Uterus (tissue), 4 donors: Measurements from ENCODE around the gene MUC12. TPM values are rescaled to one million over a fixed set of nuclear protein-coding genes. Genes with fewer than 3 reads are reported as not detected.

Experiments used
- DNase-seq, 2 donors: peaks; one replicate each; pipeline ENCODE4 v3.0.0-alpha.2; 2019 to 2020
- H3K27ac ChIP-seq, 2 donors: fragments of 200-600 bp; sonication (generic); 1 replicate in 1 of 2; 2 replicates in 1 of 2; pipeline ENCODE4 v1.5.1; 2016 to 2018
- H3K27me3 ChIP-seq, 2 donors: fragments of 200-600 bp; sonication (generic); one replicate each; pipeline ENCODE4 v1.5.1; 2018 to 2019; ENCODE audit warnings: control low read depth in 1 of 2
- H3K36me3 ChIP-seq, 2 donors: fragments of 200-600 bp; sonication (generic); one replicate each; pipeline ENCODE4 v1.5.1; 2019; ENCODE audit warnings: control low read depth in 1 of 2
- H3K4me1 ChIP-seq, 2 donors: fragments of 200-600 bp; sonication (generic); one replicate each; pipeline ENCODE4 v1.5.1; 2018 to 2019; ENCODE audit warnings: control low read depth in 1 of 2
- H3K4me3 ChIP-seq, 2 donors: fragments of 200-600 bp; sonication (generic); 1 replicate in 1 of 2; 2 replicates in 1 of 2; pipeline ENCODE4 v1.5.1; 2018 to 2019; ENCODE audit warnings: mild to moderate bottlenecking in 1 of 2
- H3K9me3 ChIP-seq, 2 donors: fragments of 200-600 bp; sonication (generic); one replicate each; pipeline ENCODE4 v1.5.1; 2019; ENCODE audit warnings: control low read depth in 1 of 2
- CTCF ChIP-seq, 4 experiments: fragments of 200-600 bp in 2 of 4; fragments of 450-650 bp in 2 of 4; sonication (generic) in 2 of 4; IDR thresholded peaks; one replicate each; pipeline ENCODE4 v1.5.1; 2016 to 2019; ENCODE audit warnings: antibody characterized with exemption in 4 of 4, mild to moderate bottlenecking in 2 of 4, moderate library complexity in 1 of 4
- POLR2A ChIP-seq, 2 donors: fragments of 450-650 bp; IDR thresholded peaks; one replicate each; pipeline ENCODE4 v1.6.1; 2016; ENCODE audit warnings: antibody characterized with exemption in 2 of 2, mild to moderate bottlenecking in 1 of 2, moderate library complexity in 1 of 2
- intact Hi-C: fragments of 100-400 bp; cut with DNase I; formaldehyde crosslinking; loops from one replicate; pipeline ENCODE4 v1.15.1; 2023; ENCODE audit warnings: low total_unique reads
- total RNA-seq, 4 donors: library from RNA; depleted of rRNA in 3 of 4; stranded (reverse); fragments of >200 nt in 3 of 4; gene quantifications; one replicate each; pipeline versions ENCODE4 v1.1.0 to v1.2.4, GENCODE V29; 2014 to 2023
- donor health status: DM: yes; HTN: yes; CAD: no.

MUC12 gene
- total RNA-seq, 4 donors from 2014 or later, result 0.03 to 14.9 (median 0.29) TPM; not detected in 1

- H3K9me3 ChIP-seq, result no peaks in the 10 kb centered on the region
- intact Hi-C loops, result no loop called here
- no peaks in the 10 kb centered on the region for H3K4me1 ChIP-seq
- no peaks in the 10 kb centered on the region for H3K27me3 ChIP-seq
- DNase-seq, result no peak
- no peaks in the 10 kb centered on the region for H3K36me3 ChIP-seq
- no peak overlapping the region for H3K4me3 ChIP-seq
- no peak overlapping the region for H3K27ac ChIP-seq
- TF ChIP-seq POLR2A (IDR thresholded peaks at IDR 0.05), result no peak
- TF ChIP-seq CTCF (IDR thresholded peaks at IDR 0.05), result no peak
Observed at GRCh38 chr7:100946111-100946510, 23.3 kb upstream of the MUC12 start.

GRCh38 chr7:100946766-100947365 is 22.5 kb upstream of the MUC12 start:
- intact Hi-C loops, result no loop called here
- H3K27me3 ChIP-seq, result no peaks in the 10 kb centered on the region
- H3K4me3 ChIP-seq, result no peak overlapping the region

GRCh38 chr7:100947792-100948191 is 21.6 kb upstream of the MUC12 start:
- Histone ChIP-seq H3K4me1 (no peaks in the 10 kb centered on the region), H3K36me3 (no peaks in the 10 kb centered on the region), H3K27ac (no peak overlapping the region), H3K27me3 (no peaks in the 10 kb centered on the region), H3K9me3 (no peaks in the 10 kb centered on the region), H3K4me3 (no peak overlapping the region)
- TF ChIP-seq CTCF (IDR thresholded peaks at IDR 0.05), result no peak
- no peak for TF ChIP-seq POLR2A (IDR thresholded peaks at IDR 0.05)
- intact Hi-C loops, result no loop called here
- no peak for DNase-seq

More at GRCh38 chr7:100946766-100947365, 22.5 kb upstream of the MUC12 start:
- TF ChIP-seq POLR2A (IDR thresholded peaks at IDR 0.05), result no peak
- TF ChIP-seq CTCF (IDR thresholded peaks at IDR 0.05), result no peak
- Histone ChIP-seq H3K36me3 (no peaks in the 10 kb centered on the region), H3K4me1 (no peaks in the 10 kb centered on the region), H3K9me3 (no peaks in the 10 kb centered on the region), H3K27ac (no peak overlapping the region)
- no peak for DNase-seq

- no peaks in the 10 kb centered on the region for H3K36me3 ChIP-seq
- H3K27me3 ChIP-seq, result no peaks in the 10 kb centered on the region
- no peak for DNase-seq
- H3K4me3 ChIP-seq, result no peak within 1 kb of the TSS
- no peak for TF ChIP-seq CTCF (IDR thresholded peaks at IDR 0.05)
- no peak for TF ChIP-seq POLR2A (IDR thresholded peaks at IDR 0.05)
- intact Hi-C loops, result no loop called here
- no peak within 1 kb of the TSS for H3K27ac ChIP-seq
- H3K4me1 ChIP-seq, result no peaks in the 10 kb centered on the region
- no peaks in the 10 kb centered on the region for H3K9me3 ChIP-seq
Observed at GRCh38 chr7:100949227-100949932, 20.0 kb upstream of the MUC12 start, which contains the start of gene MUC3A. Gene MUC3A (plus strand): TSS chr7:100949534. CDS start chr7:100949625, 91 bp downstream.

GRCh38 chr7:100949933-100950443 is 19.4 kb upstream of the MUC12 start:
- Histone ChIP-seq H3K27me3 (no peaks in the 10 kb centered on the region), H3K27ac (no peak overlapping the region), H3K4me1 (no peaks in the 10 kb centered on the region), H3K36me3 (no peaks in the 10 kb centered on the region), H3K4me3 (no peak overlapping the region), H3K9me3 (no peaks in the 10 kb centered on the region)
- no peak for DNase-seq
- intact Hi-C loops, result no loop called here
- TF ChIP-seq CTCF (IDR thresholded peaks at IDR 0.05) (no peak), POLR2A (IDR thresholded peaks at IDR 0.05) (no peak)
